ENCODE results near the gene REXO1. TPM values are rescaled to one million over a fixed set of nuclear protein-coding genes. Genes with fewer than 3 reads are reported as not detected.

Gene REXO1
- total RNA-seq, 1 experiment from 2014 or later: 52.2 TPM

GRCh38 chr19:1774989-1775772, 73.1 kb downstream of the REXO1 start (continued):
- TF ChIP-seq, protein P1, sequence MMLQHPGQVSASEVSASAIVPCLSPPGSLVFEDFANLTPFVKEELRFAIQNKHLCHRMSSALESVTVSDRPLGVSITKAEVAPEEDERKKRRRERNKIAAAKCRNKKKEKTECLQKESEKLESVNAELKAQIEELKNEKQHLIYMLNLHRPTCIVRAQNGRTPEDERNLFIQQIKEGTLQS (IDR thresholded peaks at IDR 0.05): no peak
- TF ChIP-seq SRF (IDR thresholded peaks at IDR 0.05; ENCODE audit: low read depth) (no peak), JUND (IDR thresholded peaks at IDR 0.05) (no peak), ELF1 (IDR thresholded peaks at IDR 0.05; ENCODE audit: borderline replicate concordance, low read depth) (no peak)
- TF ChIP-seq, protein P2, sequence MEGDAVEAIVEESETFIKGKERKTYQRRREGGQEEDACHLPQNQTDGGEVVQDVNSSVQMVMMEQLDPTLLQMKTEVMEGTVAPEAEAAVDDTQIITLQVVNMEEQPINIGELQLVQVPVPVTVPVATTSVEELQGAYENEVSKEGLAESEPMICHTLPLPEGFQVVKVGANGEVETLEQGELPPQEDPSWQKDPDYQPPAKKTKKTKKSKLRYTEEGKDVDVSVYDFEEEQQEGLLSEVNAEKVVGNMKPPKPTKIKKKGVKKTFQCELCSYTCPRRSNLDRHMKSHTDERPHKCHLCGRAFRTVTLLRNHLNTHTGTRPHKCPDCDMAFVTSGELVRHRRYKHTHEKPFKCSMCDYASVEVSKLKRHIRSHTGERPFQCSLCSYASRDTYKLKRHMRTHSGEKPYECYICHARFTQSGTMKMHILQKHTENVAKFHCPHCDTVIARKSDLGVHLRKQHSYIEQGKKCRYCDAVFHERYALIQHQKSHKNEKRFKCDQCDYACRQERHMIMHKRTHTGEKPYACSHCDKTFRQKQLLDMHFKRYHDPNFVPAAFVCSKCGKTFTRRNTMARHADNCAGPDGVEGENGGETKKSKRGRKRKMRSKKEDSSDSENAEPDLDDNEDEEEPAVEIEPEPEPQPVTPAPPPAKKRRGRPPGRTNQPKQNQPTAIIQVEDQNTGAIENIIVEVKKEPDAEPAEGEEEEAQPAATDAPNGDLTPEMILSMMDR (IDR thresholded peaks at IDR 0.05 in 2 of 3, conservative IDR thresholded peaks at IDR 0.05 in 1 of 3; ENCODE audit: borderline replicate concordance in 1 of 3, insufficient read depth in 1 of 3, low read depth in 2 of 3, low read length in 2 of 3): peak; percentile 35 to 74 (median 61); a peak in 5 of 6 replicates

GRCh38 chr19:1773184-1773583, 75.1 kb downstream of the REXO1 start:
- POLR2A ChIA-PET: interaction anchor here (0.8 kb wide), 1 partner anchor 27 kb away, joined by 3 read pairs; no protein-coding TSS in a partner anchor
- peaks cover 18 to 55% of the 10 kb centered on the region in 2 experiments for H3K4me1 ChIP-seq (ENCODE audit: control insufficient read depth in 1 of 2, insufficient read depth in 2 of 2, low read length in 2 of 2)
- CTCF ChIA-PET: interaction anchor here (1.7 kb wide), 1 partner anchor 9 kb away, joined by 4 read pairs; no protein-coding TSS in a partner anchor
- H3K9me3 ChIP-seq (ENCODE audit: control insufficient read depth in 1 of 2, insufficient read depth in 1 of 2, low read depth in 1 of 2, low read length in 2 of 2): peaks cover 4 to 13% of the 10 kb centered on the region in 2 experiments; a peak in 3 of 4 replicates
- intact Hi-C loops (cut with micrococcal nuclease): no loop called here
- peak overlapping the region; percentile 57 for H3K4me2 ChIP-seq (ENCODE audit: low read length)
- H2AFZ ChIP-seq (ENCODE audit: low read depth, low read length, poor library complexity, severe bottlenecking): no peak overlapping the region
- H4K20me1 ChIP-seq (ENCODE audit: insufficient read depth): no peaks in the 10 kb centered on the region
- H3K9me2 ChIP-seq (ENCODE audit: insufficient read depth): no peaks in the 10 kb centered on the region
- RAD21 ChIA-PET (ENCODE audit: low non-redundant PET in 1 of 2, low total read pairs in 2 of 2, uncharacterized antibody in 2 of 2, unreplicated experiment in 2 of 2): no interaction called here
- ATAC-seq: peak; percentile 78
- DNase-seq (ENCODE audit: low read depth, low spot score): peak; percentile 83
- BruUV-seq (replicated peaks): no TSS peak
- 0 out of 4 replicates have a peak, but pooled peaks cover 0 to 7% of the 10 kb centered on the region in 2 experiments for H3K36me3 ChIP-seq (ENCODE audit: control insufficient read depth in 1 of 2, insufficient read depth in 2 of 2, low read length in 2 of 2)
- no peaks in the 10 kb centered on the region for H3K27me3 ChIP-seq (ENCODE audit: insufficient read depth, low read length)
- H3K27ac ChIP-seq (ENCODE audit: low read depth, low read length): peak overlapping the region; percentile 61; the same call in 1 of the 2 replicates
- H3K79me2 ChIP-seq (ENCODE audit: insufficient read depth, low read length): peaks cover 18% of the 10 kb centered on the region; the same call in 1 of the 2 replicates
- H3K9ac ChIP-seq (ENCODE audit: low read length): peak overlapping the region; percentile 13; the same call in 1 of the 2 replicates
- peak overlapping the region in 1 of 2 experiments; percentile 15; a peak in 2 of 4 replicates for H3K4me3 ChIP-seq (replicated peaks in 1 of 2; ENCODE audit: low read depth in 1 of 2, low read length in 2 of 2)
- TF ChIP-seq POLR2A (IDR thresholded peaks at IDR 0.05; ENCODE audit: borderline replicate concordance, extremely low read depth, insufficient read depth, insufficient read length) (no peak), TCF7L2 (IDR thresholded peaks at IDR 0.05; ENCODE audit: borderline replicate concordance, extremely low read depth, insufficient read depth, insufficient read length) (no peak), CBX3 (IDR thresholded peaks at IDR 0.05; ENCODE audit: low read depth) (peak; percentile 61; the same call in 1 of the 2 replicates), SRF (IDR thresholded peaks at IDR 0.05; ENCODE audit: low read depth) (0 out of 2 replicates have a peak, but pooled peaks have one; percentile 23), FOSL1 (IDR thresholded peaks at IDR 0.05; ENCODE audit: low read depth) (peak; percentile 80), POLR2AphosphoS5 (IDR thresholded peaks at IDR 0.05; ENCODE audit: low read depth, low read length) (no peak), JUND (IDR thresholded peaks at IDR 0.05) (peak; percentile 80), REST (IDR thresholded peaks at IDR 0.05; ENCODE audit: low read depth) (no peak), ZFX (IDR thresholded peaks at IDR 0.05) (no peak), EZH2 (IDR thresholded peaks at IDR 0.05) (no peak)
- TF ChIP-seq, protein P3, sequence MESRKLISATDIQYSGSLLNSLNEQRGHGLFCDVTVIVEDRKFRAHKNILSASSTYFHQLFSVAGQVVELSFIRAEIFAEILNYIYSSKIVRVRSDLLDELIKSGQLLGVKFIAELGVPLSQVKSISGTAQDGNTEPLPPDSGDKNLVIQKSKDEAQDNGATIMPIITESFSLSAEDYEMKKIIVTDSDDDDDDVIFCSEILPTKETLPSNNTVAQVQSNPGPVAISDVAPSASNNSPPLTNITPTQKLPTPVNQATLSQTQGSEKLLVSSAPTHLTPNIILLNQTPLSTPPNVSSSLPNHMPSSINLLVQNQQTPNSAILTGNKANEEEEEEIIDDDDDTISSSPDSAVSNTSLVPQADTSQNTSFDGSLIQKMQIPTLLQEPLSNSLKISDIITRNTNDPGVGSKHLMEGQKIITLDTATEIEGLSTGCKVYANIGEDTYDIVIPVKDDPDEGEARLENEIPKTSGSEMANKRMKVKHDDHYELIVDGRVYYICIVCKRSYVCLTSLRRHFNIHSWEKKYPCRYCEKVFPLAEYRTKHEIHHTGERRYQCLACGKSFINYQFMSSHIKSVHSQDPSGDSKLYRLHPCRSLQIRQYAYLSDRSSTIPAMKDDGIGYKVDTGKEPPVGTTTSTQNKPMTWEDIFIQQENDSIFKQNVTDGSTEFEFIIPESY (IDR thresholded peaks at IDR 0.05; ENCODE audit: extremely low read depth, insufficient replicate concordance, low read length): no peak
- TF ChIP-seq, protein P1 (IDR thresholded peaks at IDR 0.05): no peak
